OCI-LY7 (cell line): ENCODE data around the gene LAMA4. TPM values are rescaled to one million over a fixed set of nuclear protein-coding genes. Genes with fewer than 3 reads are reported as not detected.

Experiments
- BruUV-seq: library from RNA; stranded (reverse); fragments of 400-500 nt; replicated peaks from 2 replicates; lab custom pipeline; 2021; lab: Mats Ljungman, UMichigan
- CTCF ChIA-PET: fragments of 300-600 bp; sonication (Branson Sonifier 250); formaldehyde crosslinking; loops from one replicate; lab custom pipeline; 2022; ENCODE audit warnings: antibody characterized with exemption; ENCODE audit not compliant: unreplicated experiment; lab: Charles Lee
- POLR2A ChIA-PET: fragments of 300-600 bp; sonication (Branson Sonifier 250); formaldehyde crosslinking; loops from one replicate; lab custom pipeline; 2022; ENCODE audit warnings: antibody characterized with exemption; lab: Charles Lee
- DNase-seq: peaks from one replicate; pipeline ENCODE4 v3.0.0-alpha.2; 2015; ENCODE audit warnings: low spot score
- H2AFZ ChIP-seq: fragments of 200-600 bp; sonication (generic), shearing (Covaris generic); 2 replicates; pipeline ENCODE4 v1.6.1; 2014; ENCODE audit warnings: mild to moderate bottlenecking, antibody characterized with exemption, low read length, moderate library complexity
- H3K27ac ChIP-seq: fragments of 200-600 bp; sonication (generic); 2 replicates; pipeline ENCODE4 v1.5.1; 2014; ENCODE audit warnings: mixed run types, low read depth, mild to moderate bottlenecking, moderate library complexity, low read length, inconsistent platforms; ENCODE audit not compliant: poor library complexity, severe bottlenecking
- H3K36me3 ChIP-seq: fragments of 200-600 bp; sonication (generic); 2 replicates; pipeline ENCODE4 v1.6.1; 2014; ENCODE audit warnings: mild to moderate bottlenecking, antibody characterized with exemption, low read length, moderate library complexity, mixed read lengths; ENCODE audit not compliant: insufficient read depth
- H3K4me1 ChIP-seq: fragments of 200-600 bp; sonication (generic); 2 replicates; pipeline ENCODE4 v1.5.1; 2014; ENCODE audit warnings: mild to moderate bottlenecking, low read length; ENCODE audit not compliant: insufficient read depth, poor library complexity, severe bottlenecking
- H3K4me2 ChIP-seq: fragments of 200-600 bp; sonication (generic); 2 replicates; pipeline ENCODE4 v1.6.1; 2014; ENCODE audit warnings: mild to moderate bottlenecking, low read length
- H3K4me3 ChIP-seq: fragments of 200-600 bp; sonication (generic); 2 replicates; pipeline ENCODE4 v1.5.1; 2014; ENCODE audit warnings: mild to moderate bottlenecking, low read depth, low read length; ENCODE audit not compliant: poor library complexity, severe bottlenecking
- H3K79me2 ChIP-seq: fragments of 200-600 bp; sonication (generic); 2 replicates; pipeline ENCODE4 v1.6.1; 2016; ENCODE audit warnings: low read depth, mild to moderate bottlenecking, low read length, moderate library complexity, mixed read lengths; ENCODE audit not compliant: insufficient read depth
- H3K9me2 ChIP-seq: fragments of 200-600 bp; sonication (generic); 2 replicates; pipeline ENCODE4 v1.6.1; 2016; ENCODE audit warnings: mild to moderate bottlenecking, low read length, mixed read lengths; ENCODE audit not compliant: insufficient read depth
- H3K9me3 ChIP-seq: fragments of 200-600 bp; sonication (generic); 2 replicates; pipeline ENCODE4 v1.6.1; 2014; ENCODE audit warnings: mild to moderate bottlenecking, mixed run types, low read length, mixed read lengths
- H4K20me1 ChIP-seq: fragments of 200-600 bp; sonication (generic); 2 replicates; pipeline ENCODE4 v1.6.1; 2014; ENCODE audit warnings: mild to moderate bottlenecking, antibody characterized with exemption, low read length, moderate library complexity, mixed read lengths; ENCODE audit not compliant: insufficient read depth
- CTCF ChIP-seq: fragments of 200-600 bp; sonication (generic); conservative IDR thresholded peaks from 2 replicates; pipeline ENCODE4 v1.5.1; 2014; ENCODE audit warnings: mild to moderate bottlenecking, antibody characterized with exemption, low read length, moderate library complexity, mixed read lengths
- EZH2phosphoT487 ChIP-seq: fragments of 200-600 bp; sonication (generic); IDR thresholded peaks from 2 replicates; pipeline ENCODE4 v1.6.1; 2018; ENCODE audit warnings: low read depth, borderline replicate concordance, mild to moderate bottlenecking, mixed run types, antibody characterized with exemption, low read length, moderate library complexity, mixed read lengths
- intact Hi-C: fragments of 100-400 bp; cut with micrococcal nuclease; formaldehyde crosslinking; loops from one replicate; pipeline ENCODE4 v1.10.0; 2022; ENCODE audit not compliant: unreplicated experiment
- total RNA-seq, 2 experiments: library from RNA; depleted of rRNA in 1 of 2; stranded (reverse); fragments of >200 nt in 1 of 2; shearing (Covaris generic) in 1 of 2; gene quantifications; 2 replicates each; pipeline ENCODE4 v1.2.3, GENCODE V29; 2014 to 2022

Gene LAMA4
- total RNA-seq, 2 experiments from 2014 or later: not detected

GRCh38 chr6:112231594-112232060, 22.7 kb downstream of the LAMA4 start:
- no peaks in the 10 kb centered on the region for H3K79me2 ChIP-seq
- BruUV-seq: no TSS peak
- intact Hi-C loops: no loop called here
- no peaks in the 10 kb centered on the region for H3K9me2 ChIP-seq
- CTCF ChIA-PET: no interaction called here
- no peak overlapping the region for H2AFZ ChIP-seq
- no peaks in the 10 kb centered on the region for H3K36me3 ChIP-seq
- no peak for TF ChIP-seq CTCF
- no peak for TF ChIP-seq EZH2phosphoT487
- no peak for DNase-seq
- no peak overlapping the region for H3K4me3 ChIP-seq
- H3K4me1 ChIP-seq: no peaks in the 10 kb centered on the region
- no peaks in the 10 kb centered on the region for H4K20me1 ChIP-seq
- H3K27ac ChIP-seq: no peak overlapping the region
- POLR2A ChIA-PET: no interaction called here
- H3K9me3 ChIP-seq: no peaks in the 10 kb centered on the region
- H3K4me2 ChIP-seq: no peak overlapping the region

- CTCF ChIA-PET: no interaction called here
- Histone ChIP-seq H3K9me2 (no peaks in the 10 kb centered on the region), H3K4me3 (no peak overlapping the region), H4K20me1 (no peaks in the 10 kb centered on the region), H2AFZ (no peak overlapping the region), H3K36me3 (no peaks in the 10 kb centered on the region), H3K4me1 (no peaks in the 10 kb centered on the region), H3K79me2 (no peaks in the 10 kb centered on the region), H3K27ac (no peak overlapping the region), H3K9me3 (no peaks in the 10 kb centered on the region), H3K4me2 (no peak overlapping the region)
- DNase-seq: no peak
- TF ChIP-seq EZH2phosphoT487 (no peak), CTCF (no peak)
- no TSS peak for BruUV-seq
- intact Hi-C loops: no loop called here
- POLR2A ChIA-PET: no interaction called here
These were observed 23.2 kb downstream of the LAMA4 start for GRCh38 chr6:112231164-112231563.

GRCh38 chr6:112228480-112229332, 25.7 kb downstream of the LAMA4 start:
- no peaks in the 10 kb centered on the region for H4K20me1 ChIP-seq
- intact Hi-C loops: loop anchor here (1.0 kb wide), 1 partner anchor 43 kb away; no protein-coding TSS in a partner anchor
- H3K9me3 ChIP-seq: no peaks in the 10 kb centered on the region
- DNase-seq: no peak
- TF ChIP-seq EZH2phosphoT487 (no peak), CTCF (no peak)
- no peak overlapping the region for H3K27ac ChIP-seq
- H3K36me3 ChIP-seq: no peaks in the 10 kb centered on the region
- H3K4me1 ChIP-seq: no peaks in the 10 kb centered on the region
- no peak overlapping the region for H3K4me2 ChIP-seq
- H2AFZ ChIP-seq: no peak overlapping the region
- ChIA-PET CTCF (no interaction called here), POLR2A (interaction anchor here (0.6 kb wide), 1 partner anchor 20 kb away, joined by 7 read pairs; no protein-coding TSS in a partner anchor)
- no peaks in the 10 kb centered on the region for H3K9me2 ChIP-seq
- no TSS peak for BruUV-seq
- H3K79me2 ChIP-seq: no peaks in the 10 kb centered on the region
- H3K4me3 ChIP-seq: no peak overlapping the region
